Measurements from ENCODE around the gene KRT7.

GRCh38 chr12:52207106-52207505, 25.9 kb upstream of the KRT7 start:
- TF ChIP-seq CTCF (IDR thresholded peaks at IDR 0.05; ENCODE audit: low read length) (no peak), EZH2 (IDR thresholded peaks at IDR 0.05; ENCODE audit: borderline replicate concordance, low read length) (no peak)

Data from OCI-LY1 (cell line).